ENCODE results near the gene KCND2. TPM values are rescaled to one million over a fixed set of nuclear protein-coding genes. Genes with fewer than 3 reads are reported as not detected.

Gene KCND2
- total RNA-seq, 2 donors from 2014 or later: 0.08 to 0.17 TPM

DNA sequence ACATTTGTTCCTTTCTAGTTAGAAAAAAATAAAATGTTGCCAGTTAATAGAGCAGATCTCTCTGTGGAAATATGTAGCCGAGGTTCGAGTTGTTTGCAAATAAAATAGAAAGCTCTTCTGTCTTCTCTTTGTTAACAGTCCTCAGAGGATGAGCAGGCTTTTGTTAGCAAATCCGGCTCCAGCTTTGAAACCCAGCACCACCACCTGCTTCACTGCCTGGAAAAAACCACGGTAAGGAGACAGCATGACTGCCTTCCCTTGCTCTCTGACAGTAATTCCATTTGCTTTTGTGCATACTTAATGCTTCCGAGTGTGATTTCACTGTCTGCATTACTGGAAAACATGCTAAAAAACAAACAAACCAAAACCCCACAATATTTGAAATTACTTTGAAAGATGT lies 469.4 kb downstream of the KCND2 start:
- no peak overlapping the region for H3K9ac ChIP-seq (ENCODE audit: low read depth in 2 of 2, low read length in 2 of 2)
- TF ChIP-seq, protein P1, sequence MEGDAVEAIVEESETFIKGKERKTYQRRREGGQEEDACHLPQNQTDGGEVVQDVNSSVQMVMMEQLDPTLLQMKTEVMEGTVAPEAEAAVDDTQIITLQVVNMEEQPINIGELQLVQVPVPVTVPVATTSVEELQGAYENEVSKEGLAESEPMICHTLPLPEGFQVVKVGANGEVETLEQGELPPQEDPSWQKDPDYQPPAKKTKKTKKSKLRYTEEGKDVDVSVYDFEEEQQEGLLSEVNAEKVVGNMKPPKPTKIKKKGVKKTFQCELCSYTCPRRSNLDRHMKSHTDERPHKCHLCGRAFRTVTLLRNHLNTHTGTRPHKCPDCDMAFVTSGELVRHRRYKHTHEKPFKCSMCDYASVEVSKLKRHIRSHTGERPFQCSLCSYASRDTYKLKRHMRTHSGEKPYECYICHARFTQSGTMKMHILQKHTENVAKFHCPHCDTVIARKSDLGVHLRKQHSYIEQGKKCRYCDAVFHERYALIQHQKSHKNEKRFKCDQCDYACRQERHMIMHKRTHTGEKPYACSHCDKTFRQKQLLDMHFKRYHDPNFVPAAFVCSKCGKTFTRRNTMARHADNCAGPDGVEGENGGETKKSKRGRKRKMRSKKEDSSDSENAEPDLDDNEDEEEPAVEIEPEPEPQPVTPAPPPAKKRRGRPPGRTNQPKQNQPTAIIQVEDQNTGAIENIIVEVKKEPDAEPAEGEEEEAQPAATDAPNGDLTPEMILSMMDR (IDR thresholded peaks at IDR 0.05): no peak
- no peaks in the 10 kb centered on the region for H3K9me3 ChIP-seq
- no peak overlapping the region for H3K4me3 ChIP-seq
- DNase-seq: no peak
- H3K27me3 ChIP-seq: no peaks in the 10 kb centered on the region
- no peaks in the 10 kb centered on the region for H3K36me3 ChIP-seq
- no peak overlapping the region for H3K27ac ChIP-seq
- H3K4me1 ChIP-seq: no peaks in the 10 kb centered on the region
- intact Hi-C loops (cut with DNase I): no loop called here

DNA sequence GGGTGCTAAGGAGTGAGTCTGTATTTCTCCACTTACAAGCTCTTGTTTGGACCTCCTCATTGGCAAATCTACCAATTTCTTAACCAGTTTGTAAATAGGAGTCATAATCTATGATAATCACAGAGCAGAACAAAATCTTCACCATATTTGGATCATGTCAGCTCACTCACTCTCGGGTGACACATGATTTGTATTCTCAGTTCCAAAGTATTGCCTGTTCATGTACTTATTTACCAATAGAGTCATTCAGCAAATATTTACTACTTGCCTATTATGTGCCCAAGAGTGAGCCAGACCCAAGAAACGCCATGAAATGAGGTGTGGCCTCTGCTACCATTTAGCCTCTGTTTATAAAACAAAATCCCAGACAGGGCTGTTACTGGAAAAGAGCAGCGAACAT lies 470.2 kb downstream of the KCND2 start:
- no peaks in the 10 kb centered on the region for H3K36me3 ChIP-seq
- intact Hi-C loops (cut with DNase I): no loop called here
- no peak overlapping the region for H3K4me3 ChIP-seq
- H3K9ac ChIP-seq (ENCODE audit: low read depth in 2 of 2, low read length in 2 of 2): no peak overlapping the region
- TF ChIP-seq, protein P1 (IDR thresholded peaks at IDR 0.05): no peak
- no peak for DNase-seq
- H3K27me3 ChIP-seq: no peaks in the 10 kb centered on the region
- H3K9me3 ChIP-seq: no peaks in the 10 kb centered on the region
- no peak overlapping the region for H3K27ac ChIP-seq
- no peaks in the 10 kb centered on the region for H3K4me1 ChIP-seq

- intact Hi-C loops (cut with DNase I): no loop called here
- DNase-seq: no peak
- no peaks in the 10 kb centered on the region for H3K9me3 ChIP-seq
- H3K27me3 ChIP-seq: no peaks in the 10 kb centered on the region
- H3K9ac ChIP-seq (ENCODE audit: low read depth in 2 of 2, low read length in 2 of 2): no peak overlapping the region
- no peak overlapping the region for H3K4me3 ChIP-seq
- TF ChIP-seq, protein P1 (IDR thresholded peaks at IDR 0.05): no peak
- H3K27ac ChIP-seq: no peak overlapping the region
- no peaks in the 10 kb centered on the region for H3K4me1 ChIP-seq
- H3K36me3 ChIP-seq: no peaks in the 10 kb centered on the region
Measured at GRCh38 chr7:120760050-120760449, 487.1 kb downstream of the KCND2 start.

- Histone ChIP-seq H3K36me3 (no peaks in the 10 kb centered on the region), H3K27me3 (no peaks in the 10 kb centered on the region), H3K27ac (no peak overlapping the region), H3K9me3 (no peaks in the 10 kb centered on the region), H3K4me1 (no peaks in the 10 kb centered on the region), H3K9ac (ENCODE audit: low read depth in 2 of 2, low read length in 2 of 2) (no peak overlapping the region), H3K4me3 (no peak overlapping the region)
- intact Hi-C loops (cut with DNase I): no loop called here
- no peak for DNase-seq
- TF ChIP-seq, protein P1 (IDR thresholded peaks at IDR 0.05): no peak
Measured at GRCh38 chr7:120760851-120761250, 487.9 kb downstream of the KCND2 start.

DNA sequence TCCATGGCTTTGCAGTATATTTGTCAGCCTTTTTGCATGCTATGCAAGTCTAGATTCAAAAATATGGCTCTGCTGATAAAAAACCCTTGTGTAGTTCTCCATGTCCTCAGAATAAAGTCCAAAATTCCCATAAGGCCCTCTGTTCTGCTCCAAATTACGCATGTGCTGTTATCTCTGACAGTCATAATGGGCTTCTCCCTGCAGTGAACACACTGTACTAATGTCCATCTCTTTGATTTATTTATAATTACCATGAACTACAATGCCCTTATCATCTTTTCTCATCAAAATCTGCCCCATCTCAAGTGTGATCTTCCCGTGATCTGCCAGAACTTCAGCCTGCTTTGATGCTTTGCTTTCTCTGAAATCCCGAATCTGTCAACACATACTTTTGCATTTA lies 497.2 kb downstream of the KCND2 start:
- Histone ChIP-seq H3K4me3 (no peak overlapping the region), H3K9me3 (no peaks in the 10 kb centered on the region), H3K36me3 (no peaks in the 10 kb centered on the region), H3K9ac (ENCODE audit: low read depth in 2 of 2, low read length in 2 of 2) (no peak overlapping the region), H3K27ac (no peak overlapping the region), H3K27me3 (no peaks in the 10 kb centered on the region), H3K4me1 (no peaks in the 10 kb centered on the region)
- TF ChIP-seq, protein P1 (IDR thresholded peaks at IDR 0.05): no peak
- intact Hi-C loops (cut with DNase I): no loop called here
- DNase-seq: no peak

GRCh38 chr7:120774481-120774880 lies 501.5 kb downstream of the KCND2 start:
- no peaks in the 10 kb centered on the region for H3K9me3 ChIP-seq
- no peaks in the 10 kb centered on the region for H3K36me3 ChIP-seq
- intact Hi-C loops (cut with DNase I): no loop called here
- H3K27ac ChIP-seq: no peak overlapping the region
- H3K27me3 ChIP-seq: no peaks in the 10 kb centered on the region
- no peak overlapping the region for H3K4me3 ChIP-seq
- DNase-seq: no peak
- TF ChIP-seq, protein P1 (IDR thresholded peaks at IDR 0.05): no peak
- H3K9ac ChIP-seq (ENCODE audit: low read depth in 2 of 2, low read length in 2 of 2): no peak overlapping the region
- H3K4me1 ChIP-seq: no peaks in the 10 kb centered on the region
